HCT116 (cell line): Measurements from ENCODE around the gene NEK9. TPM values are rescaled to one million over a fixed set of nuclear protein-coding genes. Genes with fewer than 3 reads are reported as not detected.

ENCODE experiments used
- ATAC-seq: fragments of 200-7000 bp; cut with Tn5 transposase; 2 replicates; pipeline ENCODE4 v1.9.1; 2020; ENCODE audit warnings: mild to moderate bottlenecking, moderate library complexity
- BruUV-seq: library from RNA; stranded (reverse); fragments of 400-500 nt; replicated peaks from 2 replicates; lab custom pipeline; 2021; lab: Mats Ljungman, UMichigan
- CTCF ChIA-PET: fragments of 300-600 bp; sonication (Branson Sonifier 250); formaldehyde crosslinking; loops from one replicate; lab custom pipeline; 2021; ENCODE audit warnings: antibody characterized with exemption; lab: Charles Lee
- POLR2A ChIA-PET: fragments of 300-600, 350-600 bp; sonication (Branson Sonifier 250); formaldehyde crosslinking; loops from one replicate; lab custom pipeline; 2021; ENCODE audit warnings: antibody characterized with exemption; lab: Charles Lee
- RAD21 ChIA-PET, 2 experiments: fragments of 300-600 bp; sonication (Branson Sonifier 250); formaldehyde crosslinking; loops; one replicate each; lab custom pipeline; 2023; ENCODE audit warnings: low total read pairs in 2 of 2; ENCODE audit not compliant: uncharacterized antibody in 2 of 2, unreplicated experiment in 2 of 2, low non-redundant PET in 1 of 2; lab: Charles Lee
- DNase-seq: peaks from one replicate; pipeline ENCODE4 v3.0.0-alpha.2; 2010; ENCODE audit warnings: low read depth, low spot score
- H2AFZ ChIP-seq: fragments of 200-600 bp; shearing (Covaris generic), sonication (generic); 2 replicates; pipeline ENCODE4 v1.6.1; 2017; ENCODE audit warnings: low read depth, mixed run types, mixed read lengths, antibody characterized with exemption, low read length; ENCODE audit not compliant: poor library complexity, severe bottlenecking
- H3K27ac ChIP-seq: 2 replicates; pipeline ENCODE4 v1.5.1; 2012; ENCODE audit warnings: low read depth, low read length
- H3K27me3 ChIP-seq: fragments of 200-600 bp; sonication (generic); 2 replicates; pipeline ENCODE4 v1.6.1; 2016; ENCODE audit warnings: mixed run types, low read length, mixed read lengths; ENCODE audit not compliant: insufficient read depth
- H3K36me3 ChIP-seq, 2 experiments: fragments of 200-500 bp in 1 of 2; fragments of 200-600 bp in 1 of 2; sonication (Bioruptor generic) in 1 of 2; sonication (generic) in 1 of 2; 2 replicates each; pipeline versions ENCODE4 v1.5.1 to v1.6.1; 2014 to 2016; ENCODE audit warnings: low read length in 2 of 2, inconsistent platforms in 1 of 2, mixed read lengths in 1 of 2, mixed run types in 1 of 2; ENCODE audit not compliant: insufficient read depth in 2 of 2, control insufficient read depth in 1 of 2
- H3K4me1 ChIP-seq, 2 experiments: fragments of 200-600 bp in 1 of 2; sonication (generic) in 1 of 2; 2 replicates each; pipeline versions ENCODE4 v1.5.1 to v1.6.1; 2012 to 2017; ENCODE audit warnings: low read length in 2 of 2, inconsistent platforms in 1 of 2, mild to moderate bottlenecking in 1 of 2, mixed read lengths in 1 of 2, mixed run types in 1 of 2, moderate library complexity in 1 of 2; ENCODE audit not compliant: insufficient read depth in 2 of 2, control insufficient read depth in 1 of 2
- H3K4me2 ChIP-seq: fragments of 200-600 bp; sonication (generic); 2 replicates; pipeline ENCODE4 v1.6.1; 2017; ENCODE audit warnings: mixed run types, low read length, mixed read lengths
- H3K4me3 ChIP-seq, 2 experiments: fragments of 200-600 bp in 1 of 2; sonication (generic) in 1 of 2; replicated peaks in 1 of 2; 2 replicates each; pipeline ENCODE4 v1.5.1; 2011 to 2016; ENCODE audit warnings: low read length in 2 of 2, control low read depth in 1 of 2, low read depth in 1 of 2, mild to moderate bottlenecking in 1 of 2, mixed read lengths in 1 of 2, mixed run types in 1 of 2
- H3K79me2 ChIP-seq: fragments of 200-600 bp; sonication (generic); 2 replicates; pipeline ENCODE4 v1.6.1; 2017; ENCODE audit warnings: mild to moderate bottlenecking, mixed run types, low read length, moderate library complexity, mixed read lengths; ENCODE audit not compliant: insufficient read depth
- H3K9ac ChIP-seq: fragments of 200-600 bp; sonication (generic); 2 replicates; pipeline ENCODE4 v1.6.1; 2016; ENCODE audit warnings: low read length, mixed read lengths
- H3K9me2 ChIP-seq: fragments of 200-600 bp; sonication (generic), shearing (Covaris generic); 2 replicates; pipeline ENCODE4 v1.6.1; 2017; ENCODE audit warnings: mixed run types, mild to moderate bottlenecking, moderate library complexity; ENCODE audit not compliant: insufficient read depth
- H3K9me3 ChIP-seq, 2 experiments: fragments of 200-500 bp in 1 of 2; fragments of 200-600 bp in 1 of 2; sonication (Bioruptor generic) in 1 of 2; sonication (generic) in 1 of 2; 2 replicates each; pipeline ENCODE4 v1.6.1; 2014 to 2017; ENCODE audit warnings: low read length in 2 of 2, mixed read lengths in 2 of 2, inconsistent platforms in 1 of 2, low read depth in 1 of 2, mild to moderate bottlenecking in 1 of 2, mixed run types in 1 of 2, moderate library complexity in 1 of 2; ENCODE audit not compliant: control insufficient read depth in 1 of 2, insufficient read depth in 1 of 2
- H4K20me1 ChIP-seq: fragments of 200-600 bp; sonication (generic), shearing (Covaris generic); 2 replicates; pipeline ENCODE4 v1.6.1; 2017; ENCODE audit warnings: mixed run types, mild to moderate bottlenecking, moderate library complexity; ENCODE audit not compliant: insufficient read depth
- ATF3 ChIP-seq: IDR thresholded peaks from 2 replicates; pipeline ENCODE4 v1.6.1; 2012
- CBX3 ChIP-seq: IDR thresholded peaks from 2 replicates; pipeline ENCODE4 v1.6.1; 2012; ENCODE audit warnings: low read depth
- EGR1 ChIP-seq: IDR thresholded peaks from 2 replicates; pipeline ENCODE4 v1.6.1; 2012; ENCODE audit warnings: low read depth
- ELF1 ChIP-seq: IDR thresholded peaks from 2 replicates; pipeline ENCODE4 v1.6.1; 2012; ENCODE audit warnings: low read depth, borderline replicate concordance
- EZH2 ChIP-seq: fragments of 200-600 bp; sonication (generic); IDR thresholded peaks from 2 replicates; pipeline ENCODE4 v1.6.1; 2017; ENCODE audit warnings: antibody characterized with exemption, mixed run types
- EZH2phosphoT487 ChIP-seq: fragments of 200-600 bp; IDR thresholded peaks from 2 replicates; pipeline ENCODE4 v1.6.1; 2018; ENCODE audit warnings: antibody characterized with exemption, borderline replicate concordance
- JUND ChIP-seq: IDR thresholded peaks from 2 replicates; pipeline ENCODE4 v1.6.1; 2012
- POLR2A ChIP-seq: IDR thresholded peaks from 2 replicates; pipeline ENCODE4 v1.7.0; 2011; ENCODE audit warnings: borderline replicate concordance; ENCODE audit not compliant: insufficient read depth, insufficient read length; ENCODE audit errors: extremely low read depth
- REST ChIP-seq: IDR thresholded peaks from 2 replicates; pipeline ENCODE4 v1.6.1; 2012; ENCODE audit warnings: low read depth
- TCF7L2 ChIP-seq: IDR thresholded peaks from 2 replicates; pipeline ENCODE4 v1.7.0; 2011; ENCODE audit warnings: borderline replicate concordance, inconsistent platforms; ENCODE audit not compliant: insufficient read depth, insufficient read length; ENCODE audit errors: extremely low read depth
- YY1 ChIP-seq: IDR thresholded peaks from 2 replicates; pipeline ENCODE4 v1.6.1; 2011; ENCODE audit warnings: low read length, low read depth, moderate library complexity, mild to moderate bottlenecking; ENCODE audit not compliant: insufficient replicate concordance; ENCODE audit errors: extremely low read depth
- ZFX ChIP-seq: fragments of 450-650 bp; IDR thresholded peaks from 2 replicates; pipeline ENCODE4 v1.6.1; 2017
- ZNF274 ChIP-seq: fragments of 200-500 bp; sonication (Bioruptor generic); IDR thresholded peaks from 2 replicates; pipeline ENCODE4 v1.6.1; 2014; ENCODE audit warnings: mild to moderate bottlenecking, low read depth, low read length, inconsistent platforms
- intact Hi-C: fragments of 100-400 bp; cut with micrococcal nuclease; formaldehyde crosslinking; loops from 2 replicates; pipeline ENCODE4 v1.10.0; 2022
- total RNA-seq: library from RNA; stranded (reverse); gene quantifications from one replicate; pipeline ENCODE4 v1.2.1, GENCODE V29; 2021; ENCODE audit not compliant: unreplicated experiment
- TF ChIP-seq, protein P1 (sequence below): IDR thresholded peaks from 2 replicates; pipeline ENCODE4 v1.6.1; 2011; ENCODE audit warnings: mild to moderate bottlenecking, low read length, moderate library complexity; ENCODE audit not compliant: insufficient replicate concordance; ENCODE audit errors: extremely low read depth

Gene NEK9
- total RNA-seq, 1 experiment from 2014 or later = 64.4 TPM

- Histone ChIP-seq H3K79me2 (peaks cover 40% of the 10 kb centered on the region), H3K4me3 (peak overlapping the region; percentile 72 to 83), H4K20me1 (no peaks in the 10 kb centered on the region), H3K27ac (peak overlapping the region; percentile 70; the same call in 1 of the 2 replicates), H3K9ac (peak overlapping the region; percentile 77), H3K27me3 (no peaks in the 10 kb centered on the region), H3K4me2 (peak overlapping the region; percentile 86), H3K4me1 (peaks cover 6 to 16% of the 10 kb centered on the region in 2 experiments; a peak in 3 of 4 replicates), H3K36me3 (peaks cover 2 to 20% of the 10 kb centered on the region in 2 experiments; a peak in 1 of 4 replicates), H2AFZ (no peak overlapping the region), H3K9me3 (no peaks in the 10 kb centered on the region), H3K9me2 (no peaks in the 10 kb centered on the region)
- ChIA-PET POLR2A (no interaction called here), RAD21 (no interaction called here), CTCF (interaction anchor here (1.4 kb wide), 1 partner anchor 118 kb away, joined by 6 read pairs; no protein-coding TSS in a partner anchor)
- no TSS peak for BruUV-seq
- DNase-seq (no peak), ATAC-seq (no peak)
- intact Hi-C loops = no loop called here
- TF ChIP-seq ATF3 = no peak
- no peak for TF ChIP-seq EZH2
- no peak for TF ChIP-seq REST
- no peak for TF ChIP-seq ZFX
- TF ChIP-seq, protein P1, sequence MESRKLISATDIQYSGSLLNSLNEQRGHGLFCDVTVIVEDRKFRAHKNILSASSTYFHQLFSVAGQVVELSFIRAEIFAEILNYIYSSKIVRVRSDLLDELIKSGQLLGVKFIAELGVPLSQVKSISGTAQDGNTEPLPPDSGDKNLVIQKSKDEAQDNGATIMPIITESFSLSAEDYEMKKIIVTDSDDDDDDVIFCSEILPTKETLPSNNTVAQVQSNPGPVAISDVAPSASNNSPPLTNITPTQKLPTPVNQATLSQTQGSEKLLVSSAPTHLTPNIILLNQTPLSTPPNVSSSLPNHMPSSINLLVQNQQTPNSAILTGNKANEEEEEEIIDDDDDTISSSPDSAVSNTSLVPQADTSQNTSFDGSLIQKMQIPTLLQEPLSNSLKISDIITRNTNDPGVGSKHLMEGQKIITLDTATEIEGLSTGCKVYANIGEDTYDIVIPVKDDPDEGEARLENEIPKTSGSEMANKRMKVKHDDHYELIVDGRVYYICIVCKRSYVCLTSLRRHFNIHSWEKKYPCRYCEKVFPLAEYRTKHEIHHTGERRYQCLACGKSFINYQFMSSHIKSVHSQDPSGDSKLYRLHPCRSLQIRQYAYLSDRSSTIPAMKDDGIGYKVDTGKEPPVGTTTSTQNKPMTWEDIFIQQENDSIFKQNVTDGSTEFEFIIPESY = no peak
- no peak for TF ChIP-seq TCF7L2
- no peak for TF ChIP-seq ELF1
- TF ChIP-seq EZH2phosphoT487 = no peak
- no peak for TF ChIP-seq YY1
- no peak for TF ChIP-seq ZNF274
- no peak for TF ChIP-seq CBX3
- TF ChIP-seq JUND = no peak
- TF ChIP-seq EGR1 = no peak
- no peak for TF ChIP-seq POLR2A
Measured at GRCh38 chr14:75063013-75063412, 63.8 kb downstream of the NEK9 start.
